ENCODE results near the gene ENC1.
"Not testable (repeated sequence)": the region's sequence is repeated elsewhere in the genome, so short reads cannot be mapped to it uniquely, and the experiment has no call there.

The ENC1 gene

DNA sequence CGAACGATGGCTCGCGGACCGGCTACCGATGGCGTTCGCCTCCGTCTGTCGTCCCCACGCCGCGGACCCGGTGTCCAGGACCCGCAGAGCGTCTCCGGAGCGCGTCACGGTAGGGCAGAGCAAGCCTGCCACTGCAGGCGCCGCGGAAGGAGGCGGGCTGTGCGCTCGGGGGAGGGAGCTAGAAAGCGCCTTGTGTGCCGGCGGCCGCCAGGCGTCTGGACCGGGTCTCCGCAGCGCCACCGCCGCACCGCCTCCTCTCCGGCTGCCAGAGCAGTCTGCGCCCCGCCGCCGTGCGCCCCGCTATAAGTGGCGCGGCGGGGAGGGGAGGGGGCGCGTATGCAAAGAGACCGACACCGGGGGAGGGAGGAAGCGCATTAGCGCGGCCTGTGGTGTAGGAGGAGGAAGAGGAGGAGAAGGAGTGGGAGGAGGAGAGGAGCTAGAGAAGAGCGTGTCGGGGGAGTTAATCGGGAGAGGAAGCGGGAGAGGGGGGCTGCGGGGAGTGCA, at the start of gene ENC1:
TSS of gene ENC1 (minus strand) at position 279 of the 504 bp plus-strand sequence. CDS start 4,243 bp downstream, outside the sequence.
- peak; percentile 34 to 86 (median 50) for DNase-seq

GRCh38 chr5:74686962-74687751, 46.6 kb upstream of the ENC1 start:
- no peak for DNase-seq

- DNase-seq: no peak
Measured at GRCh38 chr5:74685979-74686631, 45.6 kb upstream of the ENC1 start.

DNA sequence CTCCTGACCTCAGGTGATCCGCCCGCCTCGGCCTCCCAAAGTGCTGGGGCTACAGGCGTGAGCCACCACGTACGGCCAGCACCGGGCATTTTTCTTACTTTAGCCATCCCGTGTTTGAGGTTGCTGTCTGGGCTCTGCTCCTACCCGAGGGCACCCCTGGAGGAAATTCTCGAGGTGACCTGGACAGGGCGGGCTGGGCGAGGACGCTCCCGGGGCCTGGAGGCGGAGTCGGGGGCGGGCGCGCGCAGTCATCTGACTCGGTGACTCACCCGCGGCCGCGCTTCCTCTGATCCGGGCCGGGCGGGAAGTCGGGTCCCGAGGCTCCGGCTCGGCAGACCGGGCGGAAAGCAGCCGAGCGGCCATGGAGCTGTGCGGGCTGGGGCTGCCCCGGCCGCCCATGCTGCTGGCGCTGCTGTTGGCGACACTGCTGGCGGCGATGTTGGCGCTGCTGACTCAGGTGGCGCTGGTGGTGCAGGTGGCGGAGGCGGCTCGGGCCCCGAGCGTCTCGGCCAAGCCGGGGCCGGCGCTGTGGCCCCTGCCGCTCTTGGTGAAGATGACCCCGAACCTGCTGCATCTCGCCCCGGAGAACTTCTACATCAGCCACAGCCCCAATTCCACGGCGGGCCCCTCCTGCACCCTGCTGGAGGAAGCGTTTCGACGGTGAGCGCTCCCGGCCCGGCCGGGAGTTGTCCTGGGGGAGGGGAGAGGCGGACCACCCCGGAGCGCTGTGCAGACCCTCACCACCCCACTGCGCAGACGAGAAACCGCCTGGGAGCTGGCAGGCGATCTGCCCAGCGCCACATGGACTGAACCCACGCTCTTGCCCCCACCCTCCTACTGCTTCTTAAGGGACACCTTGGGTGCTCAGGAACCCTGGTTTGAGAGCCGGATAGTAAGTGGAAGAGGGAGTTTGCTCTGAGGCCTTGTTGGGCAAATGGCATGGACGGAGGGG, 44.6 kb upstream of the ENC1 start, which contains the start of gene HEXB:
TSS of gene HEXB (plus strand) at position 334 of the 952 bp plus-strand sequence. CDS start at position 362, 28 bp downstream.
- DNase-seq: peak; percentile 55 to 73 (median 64)

DNA sequence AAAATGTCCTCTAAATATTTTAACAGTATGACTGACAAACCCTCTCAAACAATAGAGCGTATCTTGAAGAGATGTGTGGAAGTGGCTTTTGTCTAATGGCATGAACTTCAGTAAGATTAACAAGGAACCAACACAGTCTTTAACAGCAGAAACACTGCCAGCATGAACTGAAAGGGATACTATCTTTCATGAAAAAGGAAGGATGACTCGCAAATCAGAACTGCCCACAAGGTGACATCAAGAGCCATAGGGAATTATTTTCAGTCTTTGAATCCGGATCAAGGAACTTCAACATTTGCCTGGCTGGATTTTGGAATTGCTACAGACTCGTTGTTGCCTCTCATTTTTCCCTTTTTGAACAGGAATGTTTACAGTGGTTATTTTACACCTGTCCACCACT, 39.4 kb upstream of the ENC1 start:
- no peak for DNase-seq

- DNase-seq: not testable (repeated sequence)
Measured at GRCh38 chr5:74679300-74679699, 38.8 kb upstream of the ENC1 start.

DNA sequence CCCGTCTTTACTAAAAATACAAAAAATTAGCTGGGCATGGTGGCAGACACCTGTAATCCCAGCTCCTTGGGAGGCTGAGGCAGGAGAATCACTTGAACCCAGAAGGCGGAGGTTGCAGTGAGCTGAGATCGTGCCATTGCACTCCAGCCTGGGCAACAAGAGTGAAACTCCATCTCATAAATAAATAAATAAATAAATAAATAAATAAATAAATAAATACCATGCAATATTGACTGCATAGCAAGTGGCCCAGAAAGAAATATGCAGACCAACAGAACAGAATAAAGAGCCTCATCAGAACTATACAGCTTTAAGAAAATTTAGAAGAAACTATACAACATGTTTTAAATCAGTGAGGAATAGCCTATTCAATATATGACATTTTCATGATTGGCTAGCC, 37.6 kb upstream of the ENC1 start:
- not testable (repeated sequence) for DNase-seq

DNA sequence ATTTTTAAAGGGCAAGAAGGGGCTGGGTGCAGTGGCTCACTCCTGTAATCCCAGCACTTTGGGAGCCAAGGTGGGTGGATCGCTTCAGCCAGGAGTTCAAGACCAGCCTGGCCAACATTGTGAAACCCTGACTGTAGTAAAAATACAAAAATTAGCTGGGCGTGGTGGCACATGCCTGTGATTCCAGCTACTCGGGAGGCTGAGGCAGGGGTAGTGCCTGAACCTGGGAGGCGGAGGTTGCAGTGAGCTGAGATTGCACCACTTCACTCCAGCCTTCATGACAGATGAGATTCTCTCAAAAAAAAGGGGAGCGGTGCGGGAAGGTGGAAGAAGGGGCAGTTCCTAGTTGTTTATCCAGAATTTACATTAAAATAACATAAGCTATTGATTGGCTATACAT, 35.9 kb upstream of the ENC1 start:
- not testable (repeated sequence) for DNase-seq

- DNase-seq: peak in 2 of 6 experiments; percentile 1 to 15
Measured at GRCh38 chr5:74673011-74673790, 32.7 kb upstream of the ENC1 start.

- no peak for DNase-seq
Measured at GRCh38 chr5:74672215-74672877, 31.8 kb upstream of the ENC1 start.

GRCh38 chr5:74670396-74671038, 30.0 kb upstream of the ENC1 start:
- DNase-seq: no peak

DNA sequence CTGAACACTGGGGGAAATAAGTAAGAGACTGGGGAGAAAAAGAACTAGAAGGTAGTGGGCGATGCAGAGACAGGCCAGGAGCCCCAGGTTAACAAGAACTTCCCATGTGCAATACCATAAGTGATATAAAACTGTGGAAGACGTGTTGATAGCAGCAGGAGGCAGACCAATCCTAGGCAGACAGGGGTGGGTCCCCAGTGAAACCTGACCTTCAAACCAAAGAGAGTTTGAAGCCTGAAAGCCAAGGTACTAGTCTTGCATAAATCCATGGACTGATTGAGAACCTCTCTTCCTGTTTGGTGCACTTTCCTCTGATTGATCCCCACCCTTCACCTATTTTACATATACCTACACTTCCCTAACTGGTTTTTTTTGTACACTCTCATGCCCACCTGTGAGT, 29.3 kb upstream of the ENC1 start:
- DNase-seq: no peak

DNA sequence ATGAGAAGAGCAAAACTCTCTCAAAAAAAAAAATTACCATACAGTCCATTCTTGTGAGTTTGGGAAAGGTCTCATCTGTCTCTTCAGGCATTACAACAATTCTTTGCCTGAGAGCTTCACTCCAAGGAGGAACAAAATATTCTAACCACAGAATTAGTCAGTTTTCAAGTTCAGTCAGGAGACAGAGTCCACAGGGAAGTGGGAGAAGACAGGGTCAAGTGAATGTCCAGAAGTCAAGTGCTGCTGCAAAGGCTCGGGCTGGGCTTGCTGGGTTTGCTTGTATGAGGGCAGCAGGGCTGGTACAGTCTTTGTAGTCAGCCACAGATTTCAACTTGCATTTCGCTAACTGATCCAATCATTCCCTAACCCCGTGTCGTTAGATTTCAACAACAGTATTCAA, 26.9 kb upstream of the ENC1 start:
- DNase-seq: no peak

DNA sequence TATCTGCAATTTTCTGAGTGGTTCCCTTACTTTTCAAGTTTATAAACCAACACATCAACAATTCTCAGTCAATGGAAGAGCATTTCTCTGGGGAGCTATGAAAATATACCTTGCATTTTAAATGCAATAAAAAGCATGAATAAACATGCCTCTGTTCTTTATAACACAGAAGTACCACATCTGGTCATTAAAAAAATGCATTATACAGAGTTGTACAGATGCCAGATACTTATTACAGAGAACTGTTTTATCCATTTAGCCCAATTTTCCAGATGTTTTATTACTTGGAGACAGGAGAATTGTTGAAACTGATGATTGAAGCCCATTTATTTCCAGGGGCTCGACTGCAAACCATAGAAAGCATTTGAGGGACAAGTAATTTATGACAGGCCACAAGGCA, 25.3 kb upstream of the ENC1 start:
- no peak for DNase-seq

DNA sequence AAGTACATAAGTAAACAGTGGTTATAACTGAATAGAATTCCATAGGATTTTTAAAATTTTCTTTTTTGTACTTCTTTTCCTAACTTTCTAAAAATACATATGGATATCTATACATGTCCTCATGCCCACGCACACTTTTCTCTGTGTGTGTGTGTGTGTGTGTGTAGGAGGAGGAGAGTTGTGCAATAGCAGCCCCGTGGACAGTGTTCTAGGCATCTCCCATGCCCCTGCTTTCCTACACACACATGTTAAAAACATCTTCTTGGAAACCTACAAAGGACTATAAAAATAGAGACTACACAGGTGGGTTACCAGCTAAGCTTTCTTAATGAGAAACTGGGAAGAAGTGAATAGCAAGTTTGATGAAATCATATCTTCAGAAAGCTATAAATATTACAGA, 24.7 kb upstream of the ENC1 start:
- DNase-seq: no peak

- DNase-seq: no peak
Measured at GRCh38 chr5:74664551-74664950, 24.0 kb upstream of the ENC1 start.

- no peak for DNase-seq
Measured at GRCh38 chr5:74660873-74661272, 20.3 kb upstream of the ENC1 start.

GRCh38 chr5:74660140-74660539, 19.6 kb upstream of the ENC1 start:
- DNase-seq: no peak

- DNase-seq: no peak
Measured at GRCh38 chr5:74659172-74659571, 18.6 kb upstream of the ENC1 start.

DNA sequence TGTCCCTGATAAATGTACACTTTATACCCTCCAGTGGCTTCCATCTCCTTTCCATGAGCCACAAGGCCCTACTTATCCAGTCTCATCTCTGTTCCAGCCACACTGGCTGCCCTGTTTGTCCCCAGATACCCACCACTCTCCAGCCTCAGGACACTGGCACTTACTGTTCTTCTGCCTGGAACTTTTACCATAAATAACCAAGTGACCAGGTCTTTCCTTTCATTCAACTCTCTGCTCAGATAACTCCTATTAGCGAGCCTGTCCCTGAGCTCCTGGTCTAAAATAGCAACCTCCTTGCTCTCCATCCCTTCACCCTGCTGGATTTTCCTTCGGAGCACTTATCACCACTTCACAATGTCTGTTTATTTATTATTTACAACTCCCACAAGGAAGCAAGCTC, 16.6 kb upstream of the ENC1 start:
- no peak for DNase-seq

GRCh38 chr5:74655716-74656115, 15.2 kb upstream of the ENC1 start:
- DNase-seq: no peak
